ENCODE results near the gene SDK1. TPM values are rescaled to one million over a fixed set of nuclear protein-coding genes. Genes with fewer than 3 reads are reported as not detected.
"Not testable (repeated sequence)": the region's sequence is repeated elsewhere in the genome, so short reads cannot be mapped to it uniquely, and the experiment has no call there.

The SDK1 gene
- total and polyA plus RNA-seq, 4 donors: 0.12 to 0.47 (median 0.36) TPM

GRCh38 chr7:3753868-3754267 lies 452.8 kb downstream of the SDK1 start (continued):
- TF ChIP-seq FOXA1 (IDR thresholded peaks at IDR 0.05) (no peak), RAD21 (IDR thresholded peaks at IDR 0.05) (no peak), HNF4G (IDR thresholded peaks at IDR 0.05) (no peak), MAX (IDR thresholded peaks at IDR 0.05) (no peak), RXRA (IDR thresholded peaks at IDR 0.05) (no peak), FOXA2 (IDR thresholded peaks at IDR 0.05) (no peak), SP1 (IDR thresholded peaks at IDR 0.05) (no peak)
- TF ChIP-seq, protein P1, sequence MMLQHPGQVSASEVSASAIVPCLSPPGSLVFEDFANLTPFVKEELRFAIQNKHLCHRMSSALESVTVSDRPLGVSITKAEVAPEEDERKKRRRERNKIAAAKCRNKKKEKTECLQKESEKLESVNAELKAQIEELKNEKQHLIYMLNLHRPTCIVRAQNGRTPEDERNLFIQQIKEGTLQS (IDR thresholded peaks at IDR 0.05): no peak

- peak overlapping the region in 1 of 2 donors; percentile 13 for H3K27ac ChIP-seq (ENCODE audit: low read depth in 1 of 2, low read length in 2 of 2)
- H3K4me3 ChIP-seq (ENCODE audit: low read depth in 1 of 3, low read length in 3 of 3): no peak overlapping the region
- H3K9ac ChIP-seq (ENCODE audit: low read depth in 1 of 2, low read length in 2 of 2): no peak overlapping the region
- WGBS: 53% methylated on average over 15 of the region's 15 CpGs
- no peaks in the 10 kb centered on the region for H3K4me1 ChIP-seq (ENCODE audit: control insufficient read depth in 4 of 4, insufficient read depth in 4 of 4, low read length in 3 of 4)
- TF ChIP-seq HNF4A (conservative IDR thresholded peaks at IDR 0.05) (no peak), SP1 (IDR thresholded peaks at IDR 0.05) (no peak), TAF1 (conservative IDR thresholded peaks at IDR 0.05) (no peak), GABPA (IDR thresholded peaks at IDR 0.05 in 1 of 2, conservative IDR thresholded peaks at IDR 0.05 in 1 of 2) (no peak), RXRA (IDR thresholded peaks at IDR 0.05) (no peak), NR2F2 (IDR thresholded peaks at IDR 0.05) (no peak), EGR1 (IDR thresholded peaks at IDR 0.05; ENCODE audit: low read depth in 2 of 2) (no peak), YY1 (IDR thresholded peaks at IDR 0.05) (no peak), FOXA1 (IDR thresholded peaks at IDR 0.05) (no peak), FOXA2 (IDR thresholded peaks at IDR 0.05) (no peak), JUND (IDR thresholded peaks at IDR 0.05) (no peak), RAD21 (IDR thresholded peaks at IDR 0.05) (no peak), HNF4G (IDR thresholded peaks at IDR 0.05) (no peak), MAX (IDR thresholded peaks at IDR 0.05) (no peak)
- TF ChIP-seq, protein P1 (IDR thresholded peaks at IDR 0.05): no peak
- TF ChIP-seq, protein P2, sequence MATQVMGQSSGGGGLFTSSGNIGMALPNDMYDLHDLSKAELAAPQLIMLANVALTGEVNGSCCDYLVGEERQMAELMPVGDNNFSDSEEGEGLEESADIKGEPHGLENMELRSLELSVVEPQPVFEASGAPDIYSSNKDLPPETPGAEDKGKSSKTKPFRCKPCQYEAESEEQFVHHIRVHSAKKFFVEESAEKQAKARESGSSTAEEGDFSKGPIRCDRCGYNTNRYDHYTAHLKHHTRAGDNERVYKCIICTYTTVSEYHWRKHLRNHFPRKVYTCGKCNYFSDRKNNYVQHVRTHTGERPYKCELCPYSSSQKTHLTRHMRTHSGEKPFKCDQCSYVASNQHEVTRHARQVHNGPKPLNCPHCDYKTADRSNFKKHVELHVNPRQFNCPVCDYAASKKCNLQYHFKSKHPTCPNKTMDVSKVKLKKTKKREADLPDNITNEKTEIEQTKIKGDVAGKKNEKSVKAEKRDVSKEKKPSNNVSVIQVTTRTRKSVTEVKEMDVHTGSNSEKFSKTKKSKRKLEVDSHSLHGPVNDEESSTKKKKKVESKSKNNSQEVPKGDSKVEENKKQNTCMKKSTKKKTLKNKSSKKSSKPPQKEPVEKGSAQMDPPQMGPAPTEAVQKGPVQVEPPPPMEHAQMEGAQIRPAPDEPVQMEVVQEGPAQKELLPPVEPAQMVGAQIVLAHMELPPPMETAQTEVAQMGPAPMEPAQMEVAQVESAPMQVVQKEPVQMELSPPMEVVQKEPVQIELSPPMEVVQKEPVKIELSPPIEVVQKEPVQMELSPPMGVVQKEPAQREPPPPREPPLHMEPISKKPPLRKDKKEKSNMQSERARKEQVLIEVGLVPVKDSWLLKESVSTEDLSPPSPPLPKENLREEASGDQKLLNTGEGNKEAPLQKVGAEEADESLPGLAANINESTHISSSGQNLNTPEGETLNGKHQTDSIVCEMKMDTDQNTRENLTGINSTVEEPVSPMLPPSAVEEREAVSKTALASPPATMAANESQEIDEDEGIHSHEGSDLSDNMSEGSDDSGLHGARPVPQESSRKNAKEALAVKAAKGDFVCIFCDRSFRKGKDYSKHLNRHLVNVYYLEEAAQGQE (IDR thresholded peaks at IDR 0.05): no peak
- TF ChIP-seq, protein P3, sequence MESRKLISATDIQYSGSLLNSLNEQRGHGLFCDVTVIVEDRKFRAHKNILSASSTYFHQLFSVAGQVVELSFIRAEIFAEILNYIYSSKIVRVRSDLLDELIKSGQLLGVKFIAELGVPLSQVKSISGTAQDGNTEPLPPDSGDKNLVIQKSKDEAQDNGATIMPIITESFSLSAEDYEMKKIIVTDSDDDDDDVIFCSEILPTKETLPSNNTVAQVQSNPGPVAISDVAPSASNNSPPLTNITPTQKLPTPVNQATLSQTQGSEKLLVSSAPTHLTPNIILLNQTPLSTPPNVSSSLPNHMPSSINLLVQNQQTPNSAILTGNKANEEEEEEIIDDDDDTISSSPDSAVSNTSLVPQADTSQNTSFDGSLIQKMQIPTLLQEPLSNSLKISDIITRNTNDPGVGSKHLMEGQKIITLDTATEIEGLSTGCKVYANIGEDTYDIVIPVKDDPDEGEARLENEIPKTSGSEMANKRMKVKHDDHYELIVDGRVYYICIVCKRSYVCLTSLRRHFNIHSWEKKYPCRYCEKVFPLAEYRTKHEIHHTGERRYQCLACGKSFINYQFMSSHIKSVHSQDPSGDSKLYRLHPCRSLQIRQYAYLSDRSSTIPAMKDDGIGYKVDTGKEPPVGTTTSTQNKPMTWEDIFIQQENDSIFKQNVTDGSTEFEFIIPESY (IDR thresholded peaks at IDR 0.05): no peak
- TF ChIP-seq, protein P4, sequence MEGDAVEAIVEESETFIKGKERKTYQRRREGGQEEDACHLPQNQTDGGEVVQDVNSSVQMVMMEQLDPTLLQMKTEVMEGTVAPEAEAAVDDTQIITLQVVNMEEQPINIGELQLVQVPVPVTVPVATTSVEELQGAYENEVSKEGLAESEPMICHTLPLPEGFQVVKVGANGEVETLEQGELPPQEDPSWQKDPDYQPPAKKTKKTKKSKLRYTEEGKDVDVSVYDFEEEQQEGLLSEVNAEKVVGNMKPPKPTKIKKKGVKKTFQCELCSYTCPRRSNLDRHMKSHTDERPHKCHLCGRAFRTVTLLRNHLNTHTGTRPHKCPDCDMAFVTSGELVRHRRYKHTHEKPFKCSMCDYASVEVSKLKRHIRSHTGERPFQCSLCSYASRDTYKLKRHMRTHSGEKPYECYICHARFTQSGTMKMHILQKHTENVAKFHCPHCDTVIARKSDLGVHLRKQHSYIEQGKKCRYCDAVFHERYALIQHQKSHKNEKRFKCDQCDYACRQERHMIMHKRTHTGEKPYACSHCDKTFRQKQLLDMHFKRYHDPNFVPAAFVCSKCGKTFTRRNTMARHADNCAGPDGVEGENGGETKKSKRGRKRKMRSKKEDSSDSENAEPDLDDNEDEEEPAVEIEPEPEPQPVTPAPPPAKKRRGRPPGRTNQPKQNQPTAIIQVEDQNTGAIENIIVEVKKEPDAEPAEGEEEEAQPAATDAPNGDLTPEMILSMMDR (IDR thresholded peaks at IDR 0.05; ENCODE audit: low read depth, low read length, missing input control): no peak
- no peaks in the 10 kb centered on the region for H3K36me3 ChIP-seq (ENCODE audit: control insufficient read depth in 4 of 4, insufficient read depth in 3 of 4, low read depth in 1 of 4, low read length in 3 of 4)
- no peaks in the 10 kb centered on the region for H3K9me3 ChIP-seq (ENCODE audit: control insufficient read depth in 4 of 4, low read length in 3 of 4)
- DNase-seq (ENCODE audit: low spot score): no peak
- no peaks in the 10 kb centered on the region for H3K27me3 ChIP-seq (ENCODE audit: control insufficient read depth in 4 of 4, insufficient read depth in 4 of 4, low read length in 3 of 4)
These were observed 453.7 kb downstream of the SDK1 start for GRCh38 chr7:3754493-3755341.

DNA sequence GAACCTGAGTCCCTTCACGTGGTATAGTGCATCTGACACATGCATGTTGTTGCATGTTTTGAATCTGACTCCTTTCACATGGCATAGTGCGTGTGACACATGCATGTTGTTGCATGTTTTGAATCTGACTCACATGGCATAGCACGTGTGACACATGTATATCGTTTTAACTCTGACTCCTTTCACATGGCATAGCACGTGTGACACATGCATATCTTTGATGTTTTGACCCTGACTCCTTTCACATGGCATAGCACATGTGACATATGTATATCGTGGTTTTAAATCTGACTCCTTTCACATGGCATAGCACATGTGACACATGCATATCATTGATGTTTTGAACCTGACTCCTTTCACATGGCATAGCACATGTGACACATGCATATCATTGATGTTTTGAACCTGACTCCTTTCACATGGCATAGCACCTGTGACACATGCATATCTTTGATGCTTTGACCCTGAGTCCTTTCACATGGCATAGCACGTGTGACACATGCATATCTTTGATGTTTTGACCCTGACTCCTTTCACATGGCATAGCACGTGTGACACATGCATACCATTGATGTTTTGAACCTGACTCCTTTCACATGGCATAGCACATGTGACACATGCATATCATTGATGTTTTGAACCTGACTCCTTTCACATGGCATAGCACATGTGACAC lies 454.9 kb downstream of the SDK1 start:
- not testable (repeated sequence) for H3K9ac ChIP-seq (ENCODE audit: low read depth in 1 of 2, low read length in 2 of 2); DNase-seq (ENCODE audit: low spot score); H3K9me3 ChIP-seq (ENCODE audit: control insufficient read depth in 4 of 4, low read length in 3 of 4); H3K27me3 ChIP-seq (ENCODE audit: control insufficient read depth in 4 of 4, insufficient read depth in 4 of 4, low read length in 3 of 4); H3K27ac ChIP-seq (ENCODE audit: low read depth in 1 of 2, low read length in 2 of 2); H3K4me1 ChIP-seq (ENCODE audit: control insufficient read depth in 4 of 4, insufficient read depth in 4 of 4, low read length in 3 of 4); H3K36me3 ChIP-seq (ENCODE audit: control insufficient read depth in 4 of 4, insufficient read depth in 3 of 4, low read depth in 1 of 4, low read length in 3 of 4); H3K4me3 ChIP-seq (ENCODE audit: low read depth in 1 of 3, low read length in 3 of 3)
- 90% methylated on average over 8 of the region's 8 CpGs for WGBS

All from liver (tissue), 9 donors.